Transverse colon (tissue), 4 donors: ENCODE measurements around the gene RCCD1.

ENCODE experiments used
- POLR2A ChIP-seq: fragments of 450-650 bp; IDR thresholded peaks from one replicate; pipeline ENCODE4 v1.6.1; 2016; ENCODE audit warnings: antibody characterized with exemption, mild to moderate bottlenecking, moderate library complexity
- POLR2AphosphoS5 ChIP-seq, 3 donors: sonication (generic); formaldehyde crosslinking; IDR thresholded peaks; one replicate each; pipeline ENCODE4 v1.6.1; 2016; ENCODE audit warnings: antibody characterized with exemption in 3 of 3
- TF ChIP-seq, protein P1 (sequence below), 5 experiments: fragments of 200-600 bp in 3 of 5; fragments of 450-650 bp in 2 of 5; sonication (generic) in 3 of 5; IDR thresholded peaks; 1 replicate in 2 of 5; 2 replicates in 3 of 5; pipeline ENCODE4 v1.5.1; 2016 to 2017; ENCODE audit warnings: antibody characterized with exemption in 5 of 5, inconsistent platforms in 3 of 5, mild to moderate bottlenecking in 2 of 5, moderate library complexity in 1 of 5

- TF ChIP-seq POLR2AphosphoS5 (IDR thresholded peaks at IDR 0.05) = no peak
- TF ChIP-seq, protein P1, sequence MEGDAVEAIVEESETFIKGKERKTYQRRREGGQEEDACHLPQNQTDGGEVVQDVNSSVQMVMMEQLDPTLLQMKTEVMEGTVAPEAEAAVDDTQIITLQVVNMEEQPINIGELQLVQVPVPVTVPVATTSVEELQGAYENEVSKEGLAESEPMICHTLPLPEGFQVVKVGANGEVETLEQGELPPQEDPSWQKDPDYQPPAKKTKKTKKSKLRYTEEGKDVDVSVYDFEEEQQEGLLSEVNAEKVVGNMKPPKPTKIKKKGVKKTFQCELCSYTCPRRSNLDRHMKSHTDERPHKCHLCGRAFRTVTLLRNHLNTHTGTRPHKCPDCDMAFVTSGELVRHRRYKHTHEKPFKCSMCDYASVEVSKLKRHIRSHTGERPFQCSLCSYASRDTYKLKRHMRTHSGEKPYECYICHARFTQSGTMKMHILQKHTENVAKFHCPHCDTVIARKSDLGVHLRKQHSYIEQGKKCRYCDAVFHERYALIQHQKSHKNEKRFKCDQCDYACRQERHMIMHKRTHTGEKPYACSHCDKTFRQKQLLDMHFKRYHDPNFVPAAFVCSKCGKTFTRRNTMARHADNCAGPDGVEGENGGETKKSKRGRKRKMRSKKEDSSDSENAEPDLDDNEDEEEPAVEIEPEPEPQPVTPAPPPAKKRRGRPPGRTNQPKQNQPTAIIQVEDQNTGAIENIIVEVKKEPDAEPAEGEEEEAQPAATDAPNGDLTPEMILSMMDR (IDR thresholded peaks at IDR 0.05) = no peak
- TF ChIP-seq POLR2A = no peak
Measured at GRCh38 chr15:90911302-90911623, 43.4 kb upstream of the RCCD1 start.
